HG03108 (cell line): ENCODE measurements around the gene LTA4H.
"Not testable (repeated sequence)": the region's sequence is repeated elsewhere in the genome, so short reads cannot be mapped to it uniquely, and the experiment has no call there.

ENCODE experiments used
- ATAC-seq: cut with Tn5 transposase; IDR thresholded peaks from one replicate; pipeline ENCODE4 v1.9.1; 2021; ENCODE audit warnings: moderate library complexity; ENCODE audit not compliant: unreplicated experiment

LTA4H gene

DNA sequence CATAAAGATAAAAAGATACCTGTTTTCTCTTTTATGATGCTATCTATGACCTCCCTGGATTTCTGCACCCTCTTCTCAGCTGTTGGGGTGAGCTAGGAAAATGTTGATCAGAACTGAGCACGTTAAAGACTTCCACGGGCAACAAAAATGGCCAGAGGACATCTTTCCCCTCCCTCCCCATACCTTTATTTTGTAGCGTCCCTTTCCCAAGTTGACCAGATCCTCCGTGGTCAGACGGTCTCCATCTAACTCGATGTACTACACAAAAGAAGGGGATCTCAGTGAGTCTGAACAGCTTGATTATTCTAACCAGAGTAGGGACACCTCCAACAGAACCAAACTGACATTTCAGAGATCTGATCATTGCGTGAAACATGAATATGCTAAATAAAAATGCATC lies 41.5 kb downstream of the LTA4H start:
- ATAC-seq = no peak

DNA sequence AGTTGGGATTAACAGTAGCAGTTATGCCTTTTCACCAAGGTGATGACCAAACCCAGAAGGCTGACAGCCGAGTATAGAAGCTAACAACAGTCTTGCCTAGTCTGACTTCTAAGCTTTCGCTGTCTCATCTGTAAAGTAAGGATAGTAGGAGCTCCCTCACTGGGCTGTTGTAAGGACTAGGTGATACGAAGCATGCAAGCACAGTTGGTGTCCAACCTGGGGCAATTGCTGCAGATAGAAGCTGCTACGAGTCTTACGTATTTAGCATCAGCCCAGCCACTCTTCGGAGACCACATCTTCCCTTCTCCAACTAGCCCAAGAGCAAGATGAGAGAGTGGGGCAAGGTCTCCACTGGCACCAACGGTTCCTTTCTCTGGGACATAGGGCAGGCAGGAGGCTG lies 45.3 kb downstream of the LTA4H start:
- ATAC-seq = no peak

GRCh38 chr12:95989504-95990123 lies 45.8 kb downstream of the LTA4H start:
- no peak for ATAC-seq

- no peak for ATAC-seq
Measured at GRCh38 chr12:95988506-95989275, 46.7 kb downstream of the LTA4H start.

- no peak for ATAC-seq
Measured at GRCh38 chr12:95986635-95987570, 48.5 kb downstream of the LTA4H start.

DNA sequence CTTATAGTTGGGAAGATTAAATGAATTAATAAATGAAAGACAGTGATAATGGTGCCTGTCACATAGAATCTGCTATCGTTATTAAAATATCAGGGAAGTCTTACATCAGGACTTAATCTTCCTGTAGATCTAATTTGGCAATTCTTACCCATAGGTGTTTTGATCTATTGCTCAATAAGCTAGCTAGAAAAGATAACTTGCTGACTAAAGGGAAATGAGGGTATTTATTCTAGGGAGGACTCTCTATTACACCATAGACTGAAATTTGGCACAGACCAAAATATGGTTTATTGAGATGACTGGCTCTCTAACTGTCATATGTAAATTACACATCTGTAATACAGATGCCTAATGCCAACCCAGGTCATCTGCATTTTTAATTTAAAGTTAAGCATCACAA lies 50.7 kb downstream of the LTA4H start:
- no peak for ATAC-seq

DNA sequence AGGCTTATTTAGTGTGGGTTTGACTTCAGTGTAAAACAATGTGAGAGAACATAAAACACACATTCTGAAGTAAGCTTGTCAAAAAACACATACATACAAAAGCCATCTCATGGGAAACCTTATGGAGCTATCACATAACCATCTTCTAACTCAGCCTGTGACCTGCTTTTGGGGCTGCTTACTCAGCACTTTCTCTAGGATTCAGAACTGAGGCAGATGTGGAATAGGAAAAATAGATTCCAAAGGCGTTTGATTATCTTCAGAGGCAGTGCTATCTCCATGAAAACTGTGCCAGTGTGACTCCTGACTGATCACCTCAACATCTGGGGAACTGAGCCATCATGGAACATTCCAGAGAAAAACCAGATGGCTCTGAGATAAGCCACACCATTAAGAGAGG lies 52.8 kb downstream of the LTA4H start:
- no peak for ATAC-seq

GRCh38 chr12:95980437-95980836 lies 55.0 kb downstream of the LTA4H start:
- ATAC-seq = no peak

GRCh38 chr12:95978774-95979173 lies 56.6 kb downstream of the LTA4H start:
- no peak for ATAC-seq

DNA sequence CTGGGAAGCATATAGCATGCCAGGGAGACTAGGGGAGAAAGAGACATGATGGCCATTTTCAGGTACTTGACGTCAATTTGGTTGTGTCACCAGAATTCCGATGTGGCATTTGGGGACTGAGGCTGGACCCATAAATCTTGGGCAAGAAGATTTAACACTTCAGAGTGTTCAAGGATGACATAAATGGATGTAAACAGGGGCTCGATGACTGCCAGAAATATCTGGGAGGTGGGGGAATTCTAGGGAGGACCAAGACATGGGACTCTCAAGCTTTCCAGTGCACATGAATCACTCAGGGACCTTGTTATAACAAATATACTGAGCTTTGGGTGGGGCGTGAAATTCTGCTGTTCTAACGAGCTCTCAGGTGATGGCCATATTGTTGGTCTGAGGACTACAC lies 57.0 kb downstream of the LTA4H start:
- no peak for ATAC-seq

DNA sequence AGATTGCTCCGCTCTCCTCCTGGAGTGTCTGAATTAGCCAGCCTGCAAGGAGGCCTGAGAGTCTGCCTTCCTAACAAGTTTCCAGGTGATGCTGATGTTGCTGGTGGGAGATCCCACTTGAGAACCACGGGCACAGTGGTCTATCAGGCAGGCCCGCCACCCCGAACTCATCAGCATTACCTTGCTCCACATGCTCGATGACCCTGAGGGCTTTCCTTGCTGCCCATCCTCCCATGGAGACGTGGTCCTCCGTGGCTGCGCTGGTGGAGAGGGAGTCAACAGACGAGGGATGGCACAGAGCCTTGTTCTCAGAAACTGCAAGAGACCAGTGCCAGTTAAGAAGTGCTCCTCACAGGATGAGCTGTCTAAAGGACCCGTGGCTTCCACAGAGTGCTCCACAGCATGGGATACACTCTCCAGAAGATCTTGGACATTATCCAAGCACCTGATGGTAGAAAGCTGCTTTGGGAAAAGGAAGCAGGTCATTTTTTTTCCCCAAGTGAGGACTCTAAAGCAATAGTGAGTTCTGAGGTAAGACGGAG lies 57.6 kb downstream of the LTA4H start:
- no peak for ATAC-seq

DNA sequence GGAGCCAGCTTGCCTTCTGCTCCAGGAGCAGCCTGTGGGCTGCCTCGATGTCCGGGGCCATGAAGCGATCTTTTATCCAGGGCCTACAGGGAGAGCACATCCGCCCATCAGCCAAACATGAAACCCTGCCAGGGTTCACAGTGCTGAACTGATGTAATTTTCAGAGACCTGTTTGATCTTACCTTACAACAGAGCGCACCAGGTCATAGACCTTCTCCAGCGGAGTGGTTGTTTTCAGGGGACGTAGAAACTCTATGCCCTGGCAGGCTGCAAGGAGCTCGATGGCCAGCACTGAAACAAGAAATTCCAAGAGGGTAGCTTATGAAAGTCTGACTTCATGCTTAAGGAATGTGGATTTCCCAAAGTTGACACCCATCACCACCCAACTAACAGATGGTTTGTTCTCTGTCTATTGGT lies 59.0 kb downstream of the LTA4H start:
- ATAC-seq = no peak

DNA sequence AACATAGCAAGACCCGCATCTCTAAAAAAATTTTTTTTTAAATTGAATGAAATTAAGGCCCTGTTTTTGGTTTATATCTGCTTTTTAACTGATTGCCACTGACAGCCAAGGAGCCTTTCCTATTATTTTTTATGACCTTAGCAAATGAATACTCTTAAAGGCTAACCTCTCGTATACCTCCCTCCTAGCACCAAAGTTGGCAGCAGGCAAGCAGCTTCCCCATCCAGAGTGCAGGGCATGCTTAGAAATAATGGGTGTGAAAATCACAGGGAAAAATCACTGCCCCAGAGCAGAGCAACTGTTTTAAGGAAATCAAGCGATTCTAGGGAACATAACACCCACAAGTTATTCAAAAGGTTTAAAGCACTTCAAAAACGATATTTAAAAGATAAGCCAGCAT lies 59.9 kb downstream of the LTA4H start:
- ATAC-seq = no peak

- ATAC-seq = no peak
Measured at GRCh38 chr12:95974358-95974757, 61.0 kb downstream of the LTA4H start.

DNA sequence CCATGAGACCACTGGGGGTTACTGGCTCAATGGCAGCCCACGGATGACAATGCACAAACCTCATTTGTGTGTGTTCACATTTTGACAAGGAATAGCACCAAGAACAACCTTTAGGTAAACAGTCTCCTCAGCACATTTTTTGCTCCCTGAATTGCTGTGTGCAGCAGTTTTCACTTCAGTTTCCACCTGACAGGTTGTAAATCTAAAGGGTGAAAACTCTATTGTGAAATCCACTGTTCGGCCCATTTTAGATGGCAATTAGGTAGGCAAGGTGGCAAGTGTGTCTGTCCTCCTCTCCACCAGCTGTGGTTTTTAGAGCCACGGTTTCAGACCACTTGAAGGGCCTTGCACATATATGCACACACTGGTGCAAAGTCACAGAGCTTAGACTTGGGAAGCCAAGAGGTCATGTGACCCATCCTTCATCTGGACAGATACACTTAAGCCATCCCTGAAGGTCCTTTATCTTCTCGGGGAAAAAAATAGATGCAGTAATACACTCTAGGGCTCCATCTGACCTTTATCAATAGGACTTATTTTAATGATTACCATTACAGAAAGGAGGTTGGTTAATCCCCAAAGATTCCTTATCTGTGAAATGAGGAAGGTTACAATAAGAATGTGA lies 62.4 kb downstream of the LTA4H start:
- ATAC-seq = no peak

DNA sequence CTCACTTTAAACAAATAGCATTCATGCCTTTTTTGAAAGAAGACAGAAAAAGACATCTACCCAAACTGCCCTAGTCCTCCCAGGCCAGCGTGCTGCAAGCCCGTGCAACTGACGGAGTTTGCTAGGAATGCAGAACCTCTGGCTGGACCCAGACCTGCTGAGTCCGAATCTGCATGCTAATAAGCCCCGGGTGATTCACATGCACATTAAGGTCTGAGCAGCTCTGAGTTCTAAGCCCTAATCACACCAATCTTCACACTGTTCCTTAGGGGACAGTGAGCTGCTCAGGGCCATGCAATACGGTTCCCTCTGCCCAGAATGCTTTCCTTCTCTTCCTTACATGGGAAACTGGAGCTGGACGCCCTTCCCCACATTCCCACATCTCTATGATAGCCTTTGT lies 64.5 kb downstream of the LTA4H start:
- no peak for ATAC-seq

DNA sequence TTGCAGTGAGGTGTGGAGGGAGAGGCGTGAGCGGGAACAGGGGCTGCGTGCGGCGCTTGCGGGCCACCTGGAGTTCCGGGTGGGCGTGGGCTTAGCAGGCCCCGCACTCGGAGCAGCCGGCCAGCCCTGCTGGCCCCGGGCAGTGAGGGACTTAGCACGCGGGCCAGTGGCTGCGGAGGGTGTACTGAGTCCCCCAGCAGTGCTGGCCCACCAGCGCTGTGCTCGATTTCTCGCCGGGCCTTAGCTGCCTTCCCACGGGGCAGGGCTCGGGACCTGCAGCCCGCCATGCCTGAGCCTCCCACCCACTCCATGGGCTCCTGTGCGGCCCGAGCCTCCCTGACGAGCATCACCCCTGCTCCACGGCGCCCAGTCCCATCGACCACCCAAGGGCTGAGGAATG lies 66.3 kb downstream of the LTA4H start:
- ATAC-seq = not testable (repeated sequence)

DNA sequence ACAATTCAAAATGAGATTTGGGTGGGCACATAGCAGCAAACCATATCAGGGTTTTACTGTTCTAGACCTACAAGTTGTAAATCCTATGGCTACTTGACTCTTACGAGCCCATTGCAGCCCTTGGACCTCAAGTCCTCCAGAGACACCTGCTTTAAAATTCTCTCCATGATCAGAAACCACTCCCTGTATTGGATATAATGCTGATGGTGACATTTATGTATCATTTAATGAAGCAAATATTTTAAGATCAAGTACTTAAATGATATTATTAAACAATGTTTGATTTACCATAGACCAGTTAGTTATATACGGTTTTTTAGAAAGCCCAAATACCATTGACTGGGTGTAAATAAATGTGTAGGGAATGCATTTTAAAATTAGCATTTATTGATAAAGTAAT lies 68.1 kb downstream of the LTA4H start:
- no peak for ATAC-seq

DNA sequence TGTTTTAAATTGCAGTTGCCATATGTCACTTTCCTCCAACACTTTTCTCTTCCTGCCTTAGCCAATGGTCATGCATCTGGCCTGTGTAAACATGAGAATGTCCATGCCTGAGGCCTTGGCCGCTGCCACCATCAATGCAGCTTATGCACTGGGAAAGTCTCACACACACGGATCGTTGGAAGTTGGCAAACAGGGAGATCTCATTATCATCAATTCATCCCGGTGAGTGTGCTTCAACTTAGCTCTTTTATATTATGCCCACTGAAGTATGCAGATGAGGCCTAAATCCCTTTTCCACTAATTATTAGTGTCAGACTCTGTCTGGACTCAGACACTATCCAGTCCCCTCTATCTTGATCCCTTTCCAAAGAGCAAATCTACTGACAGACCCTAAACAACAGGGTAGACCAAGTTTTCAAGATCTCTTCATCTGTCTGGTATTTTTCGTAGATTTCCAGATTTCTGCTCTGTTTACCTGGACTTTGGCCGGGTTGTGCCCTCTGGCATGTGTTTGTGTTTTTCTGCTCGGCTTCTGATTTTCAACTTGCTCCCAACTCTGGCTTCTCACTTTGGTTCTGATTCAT lies 69.0 kb downstream of the LTA4H start:
- ATAC-seq = no peak

GRCh38 chr12:95963096-95963495 lies 72.3 kb downstream of the LTA4H start:
- ATAC-seq = no peak

- ATAC-seq = no peak
Measured at GRCh38 chr12:95962222-95962621, 73.2 kb downstream of the LTA4H start.
